CD8-positive, alpha-beta memory T cell (primary cell): ENCODE data around the gene RAB4B. TPM values are rescaled to one million over a fixed set of nuclear protein-coding genes. Genes with fewer than 3 reads are reported as not detected.
A peak's percentile ranks its signal among the peaks of the same experiment; 100 is the strongest.

Experiments
- CTCF ChIA-PET: fragments of 350-600 bp; sonication (Branson Sonifier 250); formaldehyde crosslinking; loops from one replicate; lab custom pipeline; 2021; ENCODE audit warnings: antibody characterized with exemption; lab: Charles Lee
- POLR2A ChIA-PET: fragments of 350-600 bp; sonication (Branson Sonifier 250); formaldehyde crosslinking; loops from one replicate; lab custom pipeline; 2021; ENCODE audit warnings: antibody characterized with exemption; lab: Charles Lee
- DNase-seq, 5 donors: peaks; one replicate each; pipeline versions ENCODE4 v3.0.0 to v3.0.0-alpha.2; 2020 to 2022; ENCODE audit warnings: mixed read lengths in 1 of 5
- H3K27ac ChIP-seq: one replicate; pipeline ENCODE4 v1.7.0; 2013; ENCODE audit warnings: low read depth, mild to moderate bottlenecking, low read length, moderate library complexity
- H3K27me3 ChIP-seq: 2 replicates; pipeline ENCODE4 v1.7.0; 2013; ENCODE audit warnings: low read length, mild to moderate bottlenecking; ENCODE audit not compliant: insufficient read depth, poor library complexity, severe bottlenecking
- H3K36me3 ChIP-seq: 2 replicates; pipeline ENCODE4 v1.7.0; 2013; ENCODE audit warnings: mild to moderate bottlenecking, low read length, moderate library complexity; ENCODE audit not compliant: insufficient read depth
- H3K4me1 ChIP-seq: 2 replicates; pipeline ENCODE4 v1.7.0; 2013; ENCODE audit warnings: mild to moderate bottlenecking, low read length, moderate library complexity; ENCODE audit not compliant: insufficient read depth
- H3K4me3 ChIP-seq: 2 replicates; pipeline ENCODE4 v1.7.0; 2013; ENCODE audit warnings: mild to moderate bottlenecking, low read length
- H3K9me3 ChIP-seq: 2 replicates; pipeline ENCODE4 v1.7.0; 2013; ENCODE audit warnings: mild to moderate bottlenecking, low read length
- H3K27ac Mint-ChIP-seq, 8 donors: one replicate each; pipeline ENCODE4 v1.8.0; 2020 to 2021; ENCODE audit warnings: mixed read lengths in 8 of 8, mild to moderate bottlenecking in 6 of 8, inconsistent platforms in 3 of 8, moderate library complexity in 3 of 8
- H3K27me3 Mint-ChIP-seq, 2 donors: one replicate each; pipeline ENCODE4 v1.8.0; 2020 to 2021; ENCODE audit warnings: mixed read lengths in 2 of 2, mild to moderate bottlenecking in 1 of 2, moderate library complexity in 1 of 2
- H3K36me3 Mint-ChIP-seq, 3 donors: one replicate each; pipeline ENCODE4 v1.8.0; 2020 to 2021; ENCODE audit warnings: mixed read lengths in 3 of 3, inconsistent platforms in 1 of 3, mild to moderate bottlenecking in 1 of 3
- H3K4me1 Mint-ChIP-seq, 3 donors: one replicate each; pipeline ENCODE4 v1.8.0; 2020 to 2021; ENCODE audit warnings: mixed read lengths in 3 of 3, inconsistent platforms in 1 of 3, mild to moderate bottlenecking in 1 of 3
- H3K4me3 Mint-ChIP-seq, 7 donors: one replicate each; pipeline ENCODE4 v1.8.0; 2020 to 2021; ENCODE audit warnings: mixed read lengths in 7 of 7, mild to moderate bottlenecking in 6 of 7, moderate library complexity in 4 of 7, inconsistent platforms in 2 of 7
- H3K9me3 Mint-ChIP-seq, 5 donors: one replicate each; pipeline ENCODE4 v1.8.0; 2020 to 2022; ENCODE audit warnings: mixed read lengths in 5 of 5, mild to moderate bottlenecking in 3 of 5, moderate library complexity in 2 of 5, inconsistent platforms in 1 of 5
- polyA plus RNA-seq: library from polyadenylated mRNA; unstranded; fragments of 300-500 nt; fragmentation: Illumina TruSeq; gene quantifications from one replicate; pipeline ENCODE4 v1.2.3, GENCODE V29; 2021
- total RNA-seq, 2 experiments: library from RNA; stranded (reverse); gene quantifications; one replicate each; pipeline ENCODE4 v1.2.3, GENCODE V29; 2021

The RAB4B gene
- total and polyA plus RNA-seq, 3 experiments from 2014 or later: 24.2 to 95.2 (median 27.2) TPM

- H3K4me3 Mint-ChIP-seq: peak overlapping the region; percentile 90 to 99 (median 97)
These were observed 20.1 kb downstream of the RAB4B start for GRCh38 chr19:40797963-40798682.

GRCh38 chr19:40798683-40799557 lies 20.9 kb downstream of the RAB4B start, which contains the start of gene EGLN2:
TSS of gene EGLN2 (plus strand) at chr19:40799191. CDS start at chr19:40800573, 1,382 bp downstream.
- Histone ChIP-seq H3K36me3 (peaks cover 8% of the 10 kb centered on the region), H3K4me3 (peak within 1 kb of the TSS; percentile 66), H3K4me1 (peaks cover 49% of the 10 kb centered on the region), H3K27ac (peak within 1 kb of the TSS; percentile 93), H3K27me3 (no peaks in the 10 kb centered on the region), H3K9me3 (no peaks in the 10 kb centered on the region)
- Mint-ChIP-seq H3K4me1 (peaks cover 41 to 56% (median 47%) of the 10 kb centered on the region in 3 donors), H3K27me3 (no peaks in the 10 kb centered on the region), H3K27ac (peak within 1 kb of the TSS; percentile 98 to 100 (median 100)), H3K36me3 (peaks cover 0 to 54% (median 2%) of the 10 kb centered on the region in 3 donors), H3K4me3 (peak within 1 kb of the TSS; percentile 94 to 99 (median 98)), H3K9me3 (no peaks in the 10 kb centered on the region)
- DNase-seq: peak; percentile 100
- CTCF ChIA-PET: interaction anchor here (1.0 to 3.1 kb wide), 9 partner anchors 9 to 136 kb away, joined by 3 to 38 read pairs (median 9); partner anchors contain the start of genes ACTMAP, RAB4B and SNRPA
- POLR2A ChIA-PET: interaction anchor here (0.6 to 3.9 kb wide), 17 partner anchors 8 to 1363 kb away, joined by 3 to 72 read pairs (median 5); partner anchors contain the start of genes ACTMAP, BLVRB, COQ8B and ITPKC

More at GRCh38 chr19:40797963-40798682, 20.1 kb downstream of the RAB4B start:
- no peaks in the 10 kb centered on the region for H3K9me3 Mint-ChIP-seq
- peaks cover 33 to 48% (median 39%) of the 10 kb centered on the region in 3 donors for H3K4me1 Mint-ChIP-seq
- CTCF ChIA-PET: interaction anchor here (1.0 to 3.1 kb wide), 9 partner anchors 9 to 135 kb away, joined by 3 to 38 read pairs (median 9); partner anchors contain the start of genes ACTMAP, RAB4B and SNRPA
- Histone ChIP-seq H3K27ac (peak overlapping the region; percentile 93), H3K4me3 (peak overlapping the region; percentile 66), H3K27me3 (no peaks in the 10 kb centered on the region), H3K36me3 (peaks cover 8% of the 10 kb centered on the region), H3K9me3 (no peaks in the 10 kb centered on the region), H3K4me1 (peaks cover 41% of the 10 kb centered on the region)
- peak; percentile 54 to 85 (median 62) for DNase-seq
- POLR2A ChIA-PET: interaction anchor here (0.8 to 3.9 kb wide), 16 partner anchors 9 to 1362 kb away, joined by 3 to 72 read pairs (median 5); partner anchors contain the start of genes ACTMAP, BLVRB, COQ8B and ITPKC
- H3K27me3 Mint-ChIP-seq: no peaks in the 10 kb centered on the region
- peak overlapping the region; percentile 98 to 100 (median 100) for H3K27ac Mint-ChIP-seq
- peaks cover 0 to 48% (median 2%) of the 10 kb centered on the region in 3 donors for H3K36me3 Mint-ChIP-seq

GRCh38 chr19:40799558-40800338 lies 21.7 kb downstream of the RAB4B start:
- Mint-ChIP-seq H3K36me3 (peaks cover 0 to 55% (median 2%) of the 10 kb centered on the region in 3 donors), H3K27ac (peak overlapping the region; percentile 85 to 100 (median 95)), H3K27me3 (no peaks in the 10 kb centered on the region), H3K4me1 (peaks cover 49 to 65% (median 55%) of the 10 kb centered on the region in 3 donors), H3K4me3 (peak overlapping the region; percentile 91 to 98 (median 95)), H3K9me3 (no peaks in the 10 kb centered on the region)
- Histone ChIP-seq H3K27ac (peak overlapping the region; percentile 81), H3K36me3 (peaks cover 8% of the 10 kb centered on the region), H3K4me3 (peak overlapping the region; percentile 66), H3K9me3 (no peaks in the 10 kb centered on the region), H3K4me1 (peaks cover 57% of the 10 kb centered on the region), H3K27me3 (no peaks in the 10 kb centered on the region)
- peak in 3 of 5 donors; percentile 20 to 59 (median 27) for DNase-seq
- ChIA-PET POLR2A (interaction anchor here (0.6 to 3.9 kb wide), 9 partner anchors 7 to 471 kb away, joined by 3 to 72 read pairs (median 6); partner anchors contain the start of genes ACTMAP, COQ8B, ITPKC and RAB4B), CTCF (interaction anchor here (1.9 to 2.5 kb wide), 2 partner anchors 19 to 22 kb away, joined by 9 to 38 read pairs; partner anchors contain the start of gene RAB4B)

- peak overlapping the region; percentile 85 to 100 (median 95) for H3K27ac Mint-ChIP-seq
- POLR2A ChIA-PET: interaction anchor here (3.9 kb wide), 1 partner anchor 23 kb away, joined by 72 read pairs; the partner anchor contains the start of gene RAB4B
These were observed 22.4 kb downstream of the RAB4B start for GRCh38 chr19:40800339-40800996.

DNA sequence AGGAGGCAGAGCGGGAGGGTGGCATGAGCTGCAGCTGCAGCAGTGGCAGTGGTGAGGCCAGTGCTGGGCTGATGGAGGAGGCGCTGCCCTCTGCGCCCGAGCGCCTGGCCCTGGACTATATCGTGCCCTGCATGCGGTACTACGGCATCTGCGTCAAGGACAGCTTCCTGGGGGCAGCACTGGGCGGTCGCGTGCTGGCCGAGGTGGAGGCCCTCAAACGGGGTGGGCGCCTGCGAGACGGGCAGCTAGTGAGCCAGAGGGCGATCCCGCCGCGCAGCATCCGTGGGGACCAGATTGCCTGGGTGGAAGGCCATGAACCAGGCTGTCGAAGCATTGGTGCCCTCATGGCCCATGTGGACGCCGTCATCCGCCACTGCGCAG lies 22.9 kb downstream of the RAB4B start:
- H3K27ac Mint-ChIP-seq: peak overlapping the region; percentile 9 to 100 (median 78)
- CTCF ChIA-PET: no interaction called here
- POLR2A ChIA-PET: interaction anchor here (0.6 to 3.9 kb wide), 3 partner anchors 23 to 82 kb away, joined by 4 to 72 read pairs (median 5); partner anchors contain the start of gene RAB4B
- H3K36me3 Mint-ChIP-seq: peaks cover 0 to 60% (median 3%) of the 10 kb centered on the region in 3 donors
- Histone ChIP-seq H3K27ac (peak overlapping the region; percentile 77), H3K36me3 (peaks cover 8% of the 10 kb centered on the region), H3K4me3 (peak overlapping the region; percentile 66), H3K9me3 (no peaks in the 10 kb centered on the region), H3K27me3 (no peaks in the 10 kb centered on the region), H3K4me1 (peaks cover 69% of the 10 kb centered on the region)
- H3K4me3 Mint-ChIP-seq: peak overlapping the region; percentile 91 to 98 (median 95)
- no peaks in the 10 kb centered on the region for H3K27me3 Mint-ChIP-seq
- H3K4me1 Mint-ChIP-seq: peaks cover 61 to 77% (median 67%) of the 10 kb centered on the region in 3 donors
- no peaks in the 10 kb centered on the region for H3K9me3 Mint-ChIP-seq
- DNase-seq: peak in 1 of 5 donors; percentile 17

More at GRCh38 chr19:40800339-40800996, 22.4 kb downstream of the RAB4B start:
- Mint-ChIP-seq H3K4me3 (peak overlapping the region; percentile 91 to 98 (median 95)), H3K4me1 (peaks cover 56 to 72% (median 62%) of the 10 kb centered on the region in 3 donors), H3K27me3 (no peaks in the 10 kb centered on the region), H3K36me3 (peaks cover 0 to 57% (median 3%) of the 10 kb centered on the region in 3 donors), H3K9me3 (no peaks in the 10 kb centered on the region)
- DNase-seq: peak in 1 of 5 donors; percentile 22
- H3K36me3 ChIP-seq: peaks cover 8% of the 10 kb centered on the region
- CTCF ChIA-PET: no interaction called here
- no peaks in the 10 kb centered on the region for H3K27me3 ChIP-seq
- H3K9me3 ChIP-seq: no peaks in the 10 kb centered on the region
- H3K4me3 ChIP-seq: peak overlapping the region; percentile 66
- H3K4me1 ChIP-seq: peaks cover 64% of the 10 kb centered on the region
- H3K27ac ChIP-seq: peak overlapping the region; percentile 81

DNA sequence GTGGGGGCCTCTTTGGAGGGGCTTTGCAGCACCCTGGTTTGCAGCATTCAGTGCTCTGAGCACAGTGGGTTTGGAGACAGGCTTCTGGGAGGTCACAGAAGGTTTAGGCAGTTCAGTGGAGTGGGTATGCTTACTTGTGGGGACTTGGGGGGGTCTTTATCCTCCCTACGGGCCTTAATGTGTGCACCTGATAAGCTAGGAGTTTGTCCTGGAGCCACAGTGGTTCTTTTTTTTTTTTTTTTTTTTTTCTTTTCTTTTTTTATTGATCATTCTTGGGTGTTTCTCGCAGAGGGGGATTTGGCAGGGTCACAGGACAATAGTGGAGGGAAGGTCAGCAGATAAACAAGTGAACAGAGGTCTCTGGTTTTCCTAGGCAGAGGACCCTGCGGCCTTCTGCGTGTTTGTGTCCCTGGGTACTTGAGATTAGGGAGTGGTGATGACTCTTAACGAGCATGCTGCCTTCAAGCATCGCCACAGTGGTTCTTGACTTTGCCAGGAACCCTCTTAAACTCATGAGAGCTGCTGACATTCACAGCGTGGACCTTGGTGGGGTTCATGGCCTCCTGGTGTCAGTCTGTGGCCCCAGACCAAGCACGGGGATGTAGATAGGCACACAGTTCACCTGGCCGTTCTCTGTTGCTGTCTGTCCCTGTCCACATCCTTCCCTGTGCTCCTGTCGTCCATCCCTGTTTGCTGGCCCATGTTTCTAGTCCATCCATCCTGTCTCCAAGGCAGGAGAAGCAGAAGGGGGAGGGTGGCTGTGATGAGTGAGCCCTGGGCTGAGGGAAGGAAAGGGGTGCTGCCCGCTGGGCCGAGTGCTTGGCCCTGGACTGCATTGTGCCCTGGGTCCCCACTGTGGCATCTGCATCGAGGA lies 23.6 kb downstream of the RAB4B start:
- Mint-ChIP-seq H3K27me3 (no peaks in the 10 kb centered on the region), H3K4me3 (peak overlapping the region; percentile 68 to 98 (median 80)), H3K9me3 (no peaks in the 10 kb centered on the region), H3K4me1 (peaks cover 67 to 84% (median 74%) of the 10 kb centered on the region in 3 donors), H3K27ac (peak overlapping the region; percentile 86 to 100 (median 98)), H3K36me3 (peaks cover 1 to 62% (median 4%) of the 10 kb centered on the region in 3 donors)
- ChIA-PET CTCF (interaction anchor here (2.3 kb wide), 1 partner anchor 24 kb away, joined by 9 read pairs; the partner anchor contains the start of gene RAB4B), POLR2A (interaction anchor here (0.6 to 2.2 kb wide), 3 partner anchors 24 to 83 kb away, joined by 4 to 9 read pairs (median 5); partner anchors contain the start of gene RAB4B)
- peaks cover 8% of the 10 kb centered on the region for H3K36me3 ChIP-seq
- peaks cover 76% of the 10 kb centered on the region for H3K4me1 ChIP-seq
- DNase-seq: peak in 1 of 5 donors; percentile 15
- H3K9me3 ChIP-seq: no peaks in the 10 kb centered on the region
- peak overlapping the region; percentile 59 for H3K4me3 ChIP-seq
- peak overlapping the region; percentile 77 for H3K27ac ChIP-seq
- no peaks in the 10 kb centered on the region for H3K27me3 ChIP-seq
